Stimulated activated CD4-positive, alpha-beta T cell treated with anti-CD3 and anti-CD28 coated beads, Interleukin-12 subunit alpha, Interleukin-12 subunit beta, amount 100 ng/mL, for 48 hours (primary cell): ENCODE results near the gene GIMAP6.
A peak's percentile ranks its signal among the peaks of the same experiment; 100 is the strongest.
"Not testable (repeated sequence)": the region's sequence is repeated elsewhere in the genome, so short reads cannot be mapped to it uniquely, and the experiment has no call there.

Experiments used
- DNase-seq, 3 donors: peaks; one replicate each; pipeline ENCODE4 v3.0.0-alpha.2; 2020; ENCODE audit warnings: low read depth in 2 of 3, low spot score in 1 of 3

Gene GIMAP6

GRCh38 chr7:150631866-150632864 is at the start of gene GIMAP6:
Gene GIMAP6, minus strand, starts transcription at chr7:150632385. Its CDS starts 2,243 bp downstream, at chr7:150630142.
- peak in 2 of 3 donors; percentile 26 to 35 for DNase-seq

GRCh38 chr7:150680364-150680763 is 48.2 kb upstream of the GIMAP6 start:
- DNase-seq, result not testable (repeated sequence)

DNA sequence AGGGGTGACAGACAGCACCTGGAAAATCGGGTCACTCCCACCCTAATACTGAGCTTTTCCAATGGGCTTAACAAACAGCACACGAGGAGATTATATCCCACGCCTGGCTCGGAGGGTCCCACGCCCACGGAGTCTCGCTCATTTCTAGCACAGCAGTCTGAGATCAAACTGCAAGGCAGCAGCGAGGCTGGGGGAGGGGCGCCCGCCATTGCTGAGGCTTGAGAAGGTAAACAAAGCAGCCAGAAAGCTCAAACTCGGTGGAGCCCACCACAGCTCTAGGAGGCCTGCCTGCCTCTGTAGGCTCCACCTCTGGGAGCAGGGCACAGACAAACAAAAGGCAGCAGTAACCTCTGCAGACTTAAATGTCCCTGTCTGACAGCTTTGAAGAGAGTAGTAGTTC is 46.4 kb upstream of the GIMAP6 start:
- DNase-seq, result not testable (repeated sequence)

GRCh38 chr7:150676854-150677253 is 44.7 kb upstream of the GIMAP6 start:
- DNase-seq, result not testable (repeated sequence)

- not testable (repeated sequence) for DNase-seq
Observed at GRCh38 chr7:150676276-150676675, 44.1 kb upstream of the GIMAP6 start.

- no peak for DNase-seq
Observed at GRCh38 chr7:150675714-150676113, 43.5 kb upstream of the GIMAP6 start.

DNA sequence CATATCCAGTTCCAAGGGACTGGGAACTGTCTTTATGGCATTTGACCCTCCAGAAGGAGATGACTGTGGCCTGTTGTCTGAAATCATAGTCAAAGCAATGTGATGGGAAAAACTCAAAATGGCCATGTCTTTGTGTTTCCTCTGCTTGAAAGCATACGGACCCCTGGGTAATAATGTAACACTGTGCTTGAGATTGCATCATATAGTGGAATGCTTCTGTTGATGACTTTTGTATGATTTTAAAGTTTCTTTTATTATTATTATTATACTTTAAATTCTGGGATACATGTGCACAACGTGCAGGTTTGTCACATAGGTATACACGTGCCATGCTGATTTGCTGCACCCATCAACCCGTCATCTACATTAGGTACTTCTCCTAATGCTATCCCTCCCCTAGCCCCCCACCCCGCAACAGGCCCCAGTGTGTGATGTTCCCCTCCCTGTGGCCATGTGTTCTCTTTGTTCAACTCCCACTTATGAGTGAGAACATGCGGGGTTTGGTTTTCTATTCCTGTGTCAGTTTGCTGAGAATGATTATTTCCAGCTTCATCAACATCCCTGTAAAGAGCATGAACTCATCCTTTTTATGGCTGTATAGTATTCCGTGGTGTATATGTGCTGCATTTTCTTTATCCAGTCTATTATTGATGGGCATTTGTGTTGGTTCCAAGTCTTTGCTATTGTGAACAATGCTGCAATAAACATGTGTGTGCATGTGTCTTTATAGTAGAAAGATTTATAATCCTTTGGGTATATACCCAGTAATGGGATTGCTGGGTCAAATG is 39.8 kb upstream of the GIMAP6 start:
- not testable (repeated sequence) for DNase-seq

DNA sequence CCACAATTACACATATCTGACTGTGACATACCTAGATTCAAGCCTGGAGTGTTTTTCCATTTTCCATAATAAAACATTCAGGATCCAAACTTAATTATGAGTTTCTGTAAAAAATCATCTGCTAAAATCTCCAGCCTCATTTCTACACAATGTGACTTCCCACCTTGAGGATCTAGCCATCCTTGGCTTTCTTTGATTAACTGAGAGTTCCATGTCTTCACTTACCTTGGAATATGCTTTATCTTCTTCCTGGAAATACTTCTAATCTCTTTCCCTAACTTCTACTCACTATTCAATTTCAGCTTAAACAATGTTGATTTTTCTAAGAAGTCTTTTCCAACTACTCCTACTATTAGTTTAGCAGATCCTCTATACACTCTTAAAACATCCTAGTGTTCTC is 36.8 kb upstream of the GIMAP6 start:
- DNase-seq, result no peak

GRCh38 chr7:150668472-150668911 is 36.3 kb upstream of the GIMAP6 start:
- DNase-seq, result peak in 2 of 3 donors; percentile 47 to 67

DNA sequence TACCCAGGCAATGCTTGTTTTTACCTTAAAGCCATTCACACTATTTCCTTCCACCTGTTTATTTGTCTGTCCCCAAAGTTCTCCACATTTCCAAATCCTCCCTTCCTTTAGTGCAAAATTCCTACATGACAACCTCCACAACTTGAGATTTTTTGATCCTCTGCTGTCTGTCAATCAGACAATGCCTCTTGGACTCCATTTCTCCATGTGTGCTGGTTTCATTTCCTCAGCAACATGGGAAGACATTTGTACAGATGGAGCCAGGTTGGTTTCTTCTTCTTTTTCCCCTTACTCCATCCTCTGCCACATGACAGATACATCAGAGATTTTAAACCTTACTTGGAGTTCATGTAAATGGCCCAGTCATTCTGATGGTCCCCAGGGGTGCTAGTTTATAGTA is 34.2 kb upstream of the GIMAP6 start:
- no peak for DNase-seq

DNA sequence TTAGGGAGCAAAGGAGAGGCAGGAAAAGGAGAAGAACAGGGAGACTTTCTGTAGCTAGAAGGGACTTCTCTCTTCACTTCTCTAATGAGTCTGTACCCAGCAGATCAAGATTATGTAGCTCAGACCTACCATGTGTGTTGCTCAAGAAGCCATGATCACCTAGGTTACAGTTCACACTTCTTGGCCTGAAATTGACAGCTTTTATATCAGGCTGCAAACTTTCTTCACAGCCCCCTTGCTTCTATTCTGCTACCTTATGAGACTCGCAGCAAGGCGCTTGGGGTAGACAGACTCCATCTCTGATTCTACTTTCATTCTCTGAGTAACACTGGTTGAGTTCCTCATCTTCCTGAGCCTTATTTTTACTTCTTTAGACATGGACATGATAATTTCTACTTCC is 33.7 kb upstream of the GIMAP6 start:
- DNase-seq, result no peak

DNA sequence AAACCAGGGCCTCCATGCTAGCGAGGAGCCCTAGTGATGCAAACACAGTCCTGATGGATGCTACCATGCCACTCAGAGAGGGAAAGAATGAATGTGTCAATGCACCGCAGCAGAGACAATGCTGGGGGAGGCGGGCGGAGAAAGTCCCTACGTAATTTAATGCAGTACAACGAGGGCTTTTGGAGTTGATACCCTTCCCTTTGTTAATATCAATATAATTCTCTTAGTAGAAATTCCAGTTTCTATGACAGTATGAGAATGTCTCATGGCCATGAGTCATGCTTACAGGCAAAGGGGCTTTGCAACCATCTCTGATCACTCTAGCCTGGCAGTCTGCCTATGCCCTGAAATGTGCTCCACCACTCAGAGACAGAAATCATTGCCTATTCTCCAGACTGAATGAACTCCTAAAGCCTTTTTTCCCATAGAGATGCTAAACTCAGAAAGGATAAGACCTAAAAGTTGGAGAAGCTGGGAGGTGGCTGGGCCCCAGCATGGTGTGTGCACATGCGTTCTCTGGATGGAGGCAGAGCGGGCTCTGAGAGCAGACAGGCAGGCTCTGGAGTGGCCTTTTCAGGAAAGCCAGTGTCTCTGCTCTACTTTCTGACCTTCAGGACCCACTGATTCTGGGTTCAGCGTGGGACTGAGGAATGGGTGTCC is 33.0 kb upstream of the GIMAP6 start:
- DNase-seq, result peak in 1 of 3 donors; percentile 56

DNA sequence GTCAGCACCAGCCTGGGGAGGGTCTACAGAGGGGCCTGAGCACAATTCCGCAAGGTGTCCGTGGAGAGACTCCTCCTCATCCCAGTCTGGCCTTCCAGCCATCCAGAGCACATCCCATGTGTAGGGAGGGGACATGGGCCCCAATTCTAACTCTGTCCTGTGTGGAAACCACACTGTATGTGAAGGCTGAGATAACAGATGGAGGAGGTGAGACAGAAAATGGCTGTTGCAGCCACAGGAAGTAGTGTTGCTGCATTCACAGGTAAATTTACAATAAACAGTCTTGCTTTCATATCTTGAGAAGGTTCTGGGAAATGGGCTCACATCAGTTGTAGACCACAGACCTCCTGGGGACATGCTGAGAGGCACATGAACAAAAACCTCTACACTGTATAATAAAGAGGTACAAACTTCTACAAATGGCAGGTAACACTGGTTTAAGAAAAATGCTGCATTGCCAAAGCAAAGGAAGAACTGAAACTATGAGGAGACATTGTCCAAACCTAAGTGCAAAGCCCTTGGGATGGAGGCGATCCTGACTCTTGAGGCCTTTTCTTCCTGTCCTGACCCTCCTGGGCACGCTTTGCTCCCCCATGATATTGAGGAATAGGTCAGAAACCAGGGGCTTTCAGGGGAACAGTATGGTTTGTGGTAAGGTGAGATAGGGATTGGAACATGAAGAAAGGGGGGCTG is 31.8 kb upstream of the GIMAP6 start:
- no peak for DNase-seq

- not testable (repeated sequence) for DNase-seq
Observed at GRCh38 chr7:150662821-150663220, 30.6 kb upstream of the GIMAP6 start.

DNA sequence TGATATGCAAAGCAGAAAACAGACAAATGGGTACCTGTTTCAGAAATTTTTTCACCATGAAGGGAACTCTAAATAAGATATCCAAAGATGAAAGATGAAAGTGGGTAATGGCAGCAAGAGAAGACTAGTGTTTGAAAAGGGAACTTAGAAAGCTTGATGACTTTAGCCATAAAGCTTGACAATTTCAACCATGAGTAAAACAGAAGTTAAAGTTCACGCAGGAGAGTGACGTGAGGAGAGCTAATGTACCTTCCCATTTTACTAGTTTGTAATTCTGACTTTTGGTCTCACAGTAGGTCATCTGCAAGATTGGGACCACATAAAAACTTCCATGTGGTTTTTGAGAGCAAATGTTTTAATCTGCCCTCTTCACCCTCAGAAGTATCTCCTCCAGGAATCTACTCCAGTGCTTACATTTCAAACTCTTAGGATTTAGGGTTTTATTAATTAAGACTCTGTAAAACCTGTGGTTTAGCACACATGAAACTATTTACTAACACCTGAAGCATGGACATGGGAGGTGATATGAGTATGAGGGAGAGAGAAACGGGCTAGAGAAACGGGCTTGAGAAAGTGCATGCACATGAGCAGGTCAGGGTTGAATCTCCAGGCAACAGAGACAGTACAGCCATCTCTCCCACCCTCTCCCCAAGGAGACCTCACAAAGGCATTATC is 28.9 kb upstream of the GIMAP6 start:
- no peak for DNase-seq

- DNase-seq, result no peak
Observed at GRCh38 chr7:150657526-150657925, 25.3 kb upstream of the GIMAP6 start.

GRCh38 chr7:150656047-150656446 is 23.9 kb upstream of the GIMAP6 start:
- no peak for DNase-seq

- DNase-seq, result no peak
Observed at GRCh38 chr7:150654692-150655091, 22.5 kb upstream of the GIMAP6 start.

DNA sequence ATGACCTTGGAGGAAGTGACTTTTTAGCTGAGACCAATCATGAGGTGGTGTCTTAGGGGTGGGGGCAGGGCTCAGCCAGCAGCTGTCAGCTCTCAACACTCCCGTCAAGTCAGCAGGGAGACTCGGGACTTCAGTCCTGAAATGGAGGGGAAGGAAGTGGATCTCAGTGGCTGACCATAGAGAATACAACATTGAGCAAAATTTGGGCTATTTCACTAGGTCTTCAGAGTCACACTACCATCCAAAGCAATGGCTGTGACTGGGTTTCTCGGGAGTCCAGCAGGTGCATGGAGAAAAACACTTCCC is 16.8 kb upstream of the GIMAP6 start:
- DNase-seq, result no peak

- no peak for DNase-seq
Observed at GRCh38 chr7:150648353-150649079, 16.3 kb upstream of the GIMAP6 start.
